Neuronal stem cell (in vitro differentiated cells): ENCODE results near the gene FYN.

Experiments used
- DNase-seq: peaks from one replicate; pipeline ENCODE4 v3.0.0-alpha.2; 2013; ENCODE audit warnings: low spot score
- H2AFZ ChIP-seq: one replicate; pipeline ENCODE4 v1.6.1; 2013; ENCODE audit warnings: mild to moderate bottlenecking, low read length, inconsistent platforms
- H2AK5ac ChIP-seq: 2 replicates; pipeline ENCODE4 v1.6.1; 2013; ENCODE audit warnings: low read depth, mild to moderate bottlenecking, inconsistent platforms, low read length, moderate library complexity, mixed read lengths
- H2BK120ac ChIP-seq: 2 replicates; pipeline ENCODE4 v1.6.1; 2013; ENCODE audit warnings: low read depth, mild to moderate bottlenecking, inconsistent platforms, low read length, moderate library complexity, mixed read lengths
- H2BK12ac ChIP-seq: one replicate; pipeline ENCODE4 v1.6.1; 2013; ENCODE audit warnings: low read length, inconsistent platforms
- H2BK15ac ChIP-seq: 2 replicates; pipeline ENCODE4 v1.6.1; 2013; ENCODE audit warnings: mild to moderate bottlenecking, low read length, inconsistent platforms, mixed read lengths
- H2BK5ac ChIP-seq: one replicate; pipeline ENCODE4 v1.6.1; 2013; ENCODE audit warnings: inconsistent platforms, mild to moderate bottlenecking, low read length, moderate library complexity
- H3K14ac ChIP-seq: one replicate; pipeline ENCODE4 v1.6.1; 2013; ENCODE audit warnings: low read length, inconsistent platforms
- H3K18ac ChIP-seq: 2 replicates; pipeline ENCODE4 v1.6.1; 2013; ENCODE audit warnings: low read length, inconsistent platforms
- H3K23ac ChIP-seq: 2 replicates; pipeline ENCODE4 v1.6.1; 2013; ENCODE audit warnings: low read depth, mild to moderate bottlenecking, mixed read lengths, low read length, inconsistent platforms; ENCODE audit not compliant: poor library complexity
- H3K27ac ChIP-seq: replicated peaks from 3 replicates; pipeline ENCODE4 v1.5.1; 2013; ENCODE audit warnings: low read length, inconsistent platforms
- H3K27me3 ChIP-seq, 3 experiments: 2 replicates each; pipeline ENCODE4 v1.6.1; 2013; ENCODE audit warnings: low read length in 3 of 3, mild to moderate bottlenecking in 2 of 3, inconsistent platforms in 1 of 3, low read depth in 1 of 3, mixed read lengths in 1 of 3, moderate library complexity in 1 of 3; ENCODE audit not compliant: control insufficient read depth in 3 of 3, insufficient read depth in 3 of 3
- H3K36me3 ChIP-seq, 2 donors: replicated peaks in 1 of 2; 2 replicates each; pipeline ENCODE4 v1.6.1; 2013; ENCODE audit warnings: low read length in 2 of 2; ENCODE audit not compliant: control insufficient read depth in 2 of 2, insufficient read depth in 2 of 2
- H3K4ac ChIP-seq: 2 replicates; pipeline ENCODE4 v1.6.1; 2013; ENCODE audit warnings: inconsistent platforms, mild to moderate bottlenecking, low read length, moderate library complexity
- H3K4me1 ChIP-seq, 2 donors: 1 replicate in 1 of 2; 2 replicates in 1 of 2; pipeline ENCODE4 v1.6.1; 2013; ENCODE audit warnings: low read length in 2 of 2, low read depth in 1 of 2; ENCODE audit not compliant: control insufficient read depth in 2 of 2, insufficient read depth in 1 of 2
- H3K4me2 ChIP-seq: one replicate; pipeline ENCODE4 v1.6.1; 2013; ENCODE audit warnings: mild to moderate bottlenecking, low read length, inconsistent platforms; ENCODE audit not compliant: insufficient read depth, poor library complexity, severe bottlenecking
- H3K4me3 ChIP-seq, 2 donors: 2 replicates each; pipeline ENCODE4 v1.5.1; 2013; ENCODE audit warnings: low read length in 2 of 2, mild to moderate bottlenecking in 2 of 2, inconsistent platforms in 1 of 2, moderate library complexity in 1 of 2
- H3K79me1 ChIP-seq: one replicate; pipeline ENCODE4 v1.6.1; 2013; ENCODE audit warnings: low read depth, mild to moderate bottlenecking, inconsistent platforms, low read length, moderate library complexity
- H3K9ac ChIP-seq: one replicate; pipeline ENCODE4 v1.6.1; 2013; ENCODE audit warnings: mild to moderate bottlenecking, low read depth, low read length, inconsistent platforms; ENCODE audit not compliant: poor library complexity
- H3K9me3 ChIP-seq, 2 donors: replicated peaks in 1 of 2; 2 replicates each; pipeline versions ENCODE3 to v1.6.1; 2013; ENCODE audit warnings: low read length in 2 of 2, mild to moderate bottlenecking in 2 of 2, inconsistent platforms in 1 of 2, low read depth in 1 of 2, mixed read lengths in 1 of 2, moderate library complexity in 1 of 2; ENCODE audit not compliant: control insufficient read depth in 2 of 2, insufficient read depth in 1 of 2
- H4K8ac ChIP-seq: one replicate; pipeline ENCODE4 v1.6.1; 2013; ENCODE audit warnings: low read depth, mild to moderate bottlenecking, inconsistent platforms, low read length, moderate library complexity
- H4K91ac ChIP-seq: one replicate; pipeline ENCODE4 v1.6.1; 2013; ENCODE audit warnings: low read length, low read depth, mild to moderate bottlenecking, inconsistent platforms; ENCODE audit not compliant: poor library complexity
- WGBS, 2 donors: extraction: QIAGEN DNeasy Blood & Tissue Kit; methylation state at CpG; one replicate each; pipeline ENCODE4 v1.1.7; 2013; ENCODE audit warnings: missing lambda C conversion rate in 2 of 2, mixed read lengths in 1 of 2; ENCODE audit not compliant: insufficient read length in 2 of 2, insufficient replicate concordance in 1 of 2; ENCODE audit errors: extremely low coverage in 2 of 2; 5-methylcytosine and 5-hydroxymethylcytosine counted together

FYN gene

GRCh38 chr6:111691345-111692225 lies 181.7 kb downstream of the FYN start:
- H4K8ac ChIP-seq = no peak overlapping the region

GRCh38 chr6:111689946-111690345 lies 183.3 kb downstream of the FYN start:
- Histone ChIP-seq H3K14ac (no peak overlapping the region), H3K18ac (no peak overlapping the region), H2BK15ac (no peak overlapping the region), H2AFZ (no peak overlapping the region), H4K91ac (no peak overlapping the region), H3K4ac (no peak overlapping the region), H3K9ac (no peak overlapping the region), H3K9me3 (no peaks in the 10 kb centered on the region), H4K8ac (no peak overlapping the region), H3K4me3 (no peak overlapping the region), H2AK5ac (no peak overlapping the region), H3K79me1 (no peaks in the 10 kb centered on the region), H3K27me3 (no peaks in the 10 kb centered on the region), H3K23ac (no peak overlapping the region), H2BK120ac (no peak overlapping the region), H3K36me3 (peaks cover 36 to 82% of the 10 kb centered on the region in 2 donors), H3K4me2 (no peak overlapping the region), H2BK5ac (no peak overlapping the region), H3K27ac (no peak overlapping the region), H3K4me1 (peaks cover 11 to 24% of the 10 kb centered on the region in 2 donors), H2BK12ac (no peak overlapping the region)
- no CpG with 5 or more reads among the region's 2 CpGs for WGBS, 2 donors
- DNase-seq = no peak

More at GRCh38 chr6:111691345-111692225, 181.7 kb downstream of the FYN start:
- Histone ChIP-seq H2BK12ac (no peak overlapping the region), H2BK120ac (no peak overlapping the region), H2BK5ac (no peak overlapping the region), H3K4me1 (peaks cover 1 to 11% of the 10 kb centered on the region in 2 donors), H3K4me2 (no peak overlapping the region), H4K91ac (no peak overlapping the region), H3K4ac (no peak overlapping the region), H3K9ac (no peak overlapping the region), H3K23ac (no peak overlapping the region), H3K36me3 (peaks cover 33 to 91% of the 10 kb centered on the region in 2 donors), H3K27ac (no peak overlapping the region), H3K4me3 (no peak overlapping the region), H3K27me3 (no peaks in the 10 kb centered on the region), H3K14ac (no peak overlapping the region), H2BK15ac (no peak overlapping the region), H2AFZ (no peak overlapping the region), H3K79me1 (no peaks in the 10 kb centered on the region), H3K18ac (no peak overlapping the region), H2AK5ac (no peak overlapping the region), H3K9me3 (no peaks in the 10 kb centered on the region)
- DNase-seq = no peak
- no CpG with 5 or more reads among the region's 7 CpGs for WGBS, 2 donors

GRCh38 chr6:111689419-111689818 lies 183.8 kb downstream of the FYN start:
- Histone ChIP-seq H2BK120ac (no peak overlapping the region), H2BK5ac (no peak overlapping the region), H3K36me3 (peaks cover 37 to 82% of the 10 kb centered on the region in 2 donors)

GRCh38 chr6:111688331-111688730 lies 184.9 kb downstream of the FYN start:
- Histone ChIP-seq H3K27me3 (no peaks in the 10 kb centered on the region), H3K79me1 (no peaks in the 10 kb centered on the region), H2BK5ac (no peak overlapping the region), H3K4ac (no peak overlapping the region), H3K23ac (no peak overlapping the region), H3K36me3 (peaks cover 34 to 82% of the 10 kb centered on the region in 2 donors), H3K4me3 (no peak overlapping the region), H2BK15ac (no peak overlapping the region), H4K8ac (no peak overlapping the region), H3K27ac (no peak overlapping the region), H2BK12ac (no peak overlapping the region), H3K18ac (no peak overlapping the region), H2AFZ (no peak overlapping the region), H2AK5ac (no peak overlapping the region), H3K9me3 (no peaks in the 10 kb centered on the region), H3K9ac (no peak overlapping the region), H2BK120ac (no peak overlapping the region), H3K4me1 (peaks cover 11 to 25% of the 10 kb centered on the region in 2 donors), H3K4me2 (no peak overlapping the region), H3K14ac (no peak overlapping the region), H4K91ac (no peak overlapping the region)
- no peak for DNase-seq
- no CpG with 5 or more reads among the region's 7 CpGs for WGBS, 2 donors

More at GRCh38 chr6:111689419-111689818, 183.8 kb downstream of the FYN start:
- no peak overlapping the region for H3K23ac ChIP-seq
- no peak overlapping the region for H3K4ac ChIP-seq
- H3K14ac ChIP-seq = no peak overlapping the region
- no peaks in the 10 kb centered on the region for H3K79me1 ChIP-seq
- no peak overlapping the region for H4K91ac ChIP-seq
- WGBS, 2 donors = no CpG with 5 or more reads among the region's 1 CpG
- H2AK5ac ChIP-seq = no peak overlapping the region
- no peak overlapping the region for H2BK12ac ChIP-seq
- H2AFZ ChIP-seq = no peak overlapping the region
- H3K4me1 ChIP-seq = peaks cover 11 to 25% of the 10 kb centered on the region in 2 donors
- H4K8ac ChIP-seq = no peak overlapping the region
- DNase-seq = no peak
- H3K27ac ChIP-seq = no peak overlapping the region
- no peak overlapping the region for H3K9ac ChIP-seq
- no peak overlapping the region for H3K4me3 ChIP-seq
- no peaks in the 10 kb centered on the region for H3K9me3 ChIP-seq
- no peaks in the 10 kb centered on the region for H3K27me3 ChIP-seq
- H3K18ac ChIP-seq = no peak overlapping the region
- no peak overlapping the region for H3K4me2 ChIP-seq
- H2BK15ac ChIP-seq = no peak overlapping the region
